H1 (cell line): ENCODE results near the gene FAM169A. TPM values are rescaled to one million over a fixed set of nuclear protein-coding genes. Genes with fewer than 3 reads are reported as not detected.

Experiments
- CBX8 ChIP-seq: fragments of 300-800, 300-1000 bp; sonication (generic); IDR thresholded peaks from 2 replicates; pipeline ENCODE4 v1.7.1; 2016; ENCODE audit warnings: low read depth, low read length, borderline replicate concordance
- KDM5A ChIP-seq: fragments of 200-600 bp; IDR thresholded peaks from 2 replicates; pipeline ENCODE4 v1.7.1; 2012; ENCODE audit warnings: mild to moderate bottlenecking, low read length, inconsistent platforms, mixed read lengths
- RAD21 ChIP-seq, 2 experiments: IDR thresholded peaks in 1 of 2; conservative IDR thresholded peaks in 1 of 2; 2 replicates each; pipeline ENCODE4 v1.6.1; 2011; ENCODE audit warnings: low read depth in 2 of 2, low read length in 2 of 2, improper control_type of control experiment in 1 of 2, inconsistent platforms in 1 of 2, mild to moderate bottlenecking in 1 of 2, moderate library complexity in 1 of 2
- YY1 ChIP-seq: IDR thresholded peaks from 2 replicates; pipeline ENCODE4 v1.6.1; 2011; ENCODE audit warnings: low read depth, mild to moderate bottlenecking, low read length
- polyA plus RNA-seq, 7 experiments: library from polyadenylated mRNA; depleted of rRNA in 3 of 7; stranded (reverse) in 5 of 7; unstranded in 2 of 7; fragments of >200 nt in 5 of 7; fragments of 200-250 nt in 2 of 7; gene quantifications; 1 replicate in 5 of 7; 2 replicates in 1 of 7; 4 replicates in 1 of 7; pipeline versions ENCODE4 v1.2.1 to v1.2.3, GENCODE V29; 2011 to 2013; ENCODE audit warnings: missing spikeins in 2 of 7, mixed read lengths in 2 of 7
- total RNA-seq: library from RNA; stranded (reverse); fragmentation: NEBNext Ultra II Directional; extraction: Animal tissue kit (Norgen Biotek cat#: 25700); gene quantifications from 2 replicates; pipeline ENCODE4 v1.2.1, GENCODE V29; 2021

The FAM169A gene
- total and polyA plus RNA-seq, 2 of the 8 experiments (the other 6 are each of a cell fraction or from before 2014, with no cell fraction given), result 12.6 to 83.1 TPM

- TF ChIP-seq YY1 (no peak), CBX8 (no peak), KDM5A (no peak), RAD21 (IDR thresholded peaks at IDR 0.05 in 1 of 2, conservative IDR thresholded peaks at IDR 0.05 in 1 of 2; ENCODE audit: low read depth in 2 of 2, low read length in 2 of 2) (no peak)
Measured at GRCh38 chr5:74885170-74885569, 19.0 kb upstream of the FAM169A start (continued).
